HEK293 (cell line): Measurements from ENCODE around the gene TCF7L1.

Source experiments
- BCL11B ChIP-seq: fragments of 450-650 bp; formaldehyde crosslinking; IDR thresholded peaks from 2 replicates; pipeline ENCODE4 v1.5.1; 2016; ENCODE audit warnings: low read depth, missing biosample characterization, missing genetic modification characterization
- BCL6B ChIP-seq: fragments of 450-650 bp; formaldehyde crosslinking; IDR thresholded peaks from 2 replicates; pipeline ENCODE4 v1.5.1; 2017; ENCODE audit warnings: missing biosample characterization, missing genetic modification characterization
- GLI2 ChIP-seq: fragments of 450-650 bp; formaldehyde crosslinking; IDR thresholded peaks from 2 replicates; pipeline ENCODE4; 2017; ENCODE audit warnings: missing biosample characterization, missing genetic modification characterization, low read depth, borderline replicate concordance
- HIC1 ChIP-seq: fragments of 450-650 bp; formaldehyde crosslinking; IDR thresholded peaks from 2 replicates; pipeline ENCODE4 v1.5.1; 2016; ENCODE audit warnings: missing biosample characterization, missing genetic modification characterization
- MEIS1 ChIP-seq: sonication (generic); formaldehyde crosslinking; IDR thresholded peaks from 2 replicates; pipeline ENCODE4 v1.8.1; 2022; ENCODE audit warnings: missing genetic modification reagents, mild to moderate bottlenecking, borderline replicate concordance
- SP3 ChIP-seq: fragments of 450-650 bp; formaldehyde crosslinking; IDR thresholded peaks from 2 replicates; pipeline ENCODE4 v1.5.1; 2016; ENCODE audit warnings: missing biosample characterization, missing genetic modification characterization
- TRIM28 ChIP-seq: IDR thresholded peaks from 2 replicates; pipeline ENCODE4 v1.6.1; 2011; ENCODE audit warnings: low read length, control low read depth, borderline replicate concordance
- TSHZ1 ChIP-seq: fragments of 450-650 bp; formaldehyde crosslinking; IDR thresholded peaks from 2 replicates; pipeline ENCODE4 v1.5.1; 2016; ENCODE audit warnings: missing biosample characterization, missing genetic modification characterization, borderline replicate concordance
- ZEB2 ChIP-seq: fragments of 450-650 bp; formaldehyde crosslinking; IDR thresholded peaks from 2 replicates; pipeline ENCODE4 v1.5.1; 2016; ENCODE audit warnings: missing biosample characterization, missing genetic modification characterization
- ZFHX2 ChIP-seq: fragments of 450-650 bp; formaldehyde crosslinking; conservative IDR thresholded peaks from 2 replicates; pipeline ENCODE4 v1.5.1; 2016; ENCODE audit warnings: missing biosample characterization, missing genetic modification characterization
- ZNF184 ChIP-seq: fragments of 450-650 bp; IDR thresholded peaks from 2 replicates; pipeline ENCODE4 v1.5.1; 2018; ENCODE audit warnings: missing biosample characterization, mild to moderate bottlenecking, missing genetic modification characterization
- ZNF274 ChIP-seq, 2 experiments: fragments of 200-500 bp in 1 of 2; fragments of 450-650 bp in 1 of 2; sonication (Bioruptor generic) in 1 of 2; formaldehyde crosslinking in 1 of 2; IDR thresholded peaks; 2 replicates each; pipeline versions ENCODE4 v1.5.1 to v1.6.1; 2014 to 2016; ENCODE audit warnings: borderline replicate concordance in 1 of 2, inconsistent platforms in 1 of 2, low read length in 1 of 2, missing biosample characterization in 1 of 2, missing genetic modification characterization in 1 of 2
- ZNF302 ChIP-seq: fragments of 450-650 bp; formaldehyde crosslinking; IDR thresholded peaks from 2 replicates; pipeline ENCODE4 v1.5.1; 2016; ENCODE audit warnings: missing biosample characterization, missing genetic modification characterization, low read depth
- ZNF501 ChIP-seq: fragments of 450-650 bp; formaldehyde crosslinking; IDR thresholded peaks from 2 replicates; pipeline ENCODE4 v1.5.1; 2016; ENCODE audit warnings: missing biosample characterization, missing genetic modification characterization
- ZNF510 ChIP-seq: fragments of 450-650 bp; formaldehyde crosslinking; IDR thresholded peaks from 2 replicates; pipeline ENCODE4 v1.5.1; 2018; ENCODE audit warnings: mild to moderate bottlenecking, missing genetic modification characterization, missing biosample characterization; ENCODE audit not compliant: insufficient replicate concordance
- ZNF560 ChIP-seq: fragments of 450-650 bp; formaldehyde crosslinking; IDR thresholded peaks from 2 replicates; pipeline ENCODE4 v1.5.1; 2017; ENCODE audit warnings: missing biosample characterization, missing genetic modification characterization, borderline replicate concordance
- ZNF664 ChIP-seq: fragments of 450-650 bp; formaldehyde crosslinking; IDR thresholded peaks from 2 replicates; pipeline ENCODE4 v1.5.1; 2016; ENCODE audit warnings: missing biosample characterization, missing genetic modification characterization
- ZNF692 ChIP-seq: fragments of 450-650 bp; formaldehyde crosslinking; IDR thresholded peaks from 2 replicates; pipeline ENCODE4 v1.5.1; 2016; ENCODE audit warnings: missing biosample characterization, missing genetic modification characterization
- ZNF791 ChIP-seq: fragments of 450-650 bp; formaldehyde crosslinking; IDR thresholded peaks from 2 replicates; pipeline ENCODE4 v1.5.1; 2016; ENCODE audit warnings: missing biosample characterization, missing genetic modification characterization
- ZSCAN4 ChIP-seq: fragments of 450-650 bp; formaldehyde crosslinking; IDR thresholded peaks from 2 replicates; pipeline ENCODE4 v1.5.1; 2017; ENCODE audit warnings: missing biosample characterization, missing genetic modification characterization
- TF ChIP-seq, protein P1 (sequence below): fragments of 450-650 bp; formaldehyde crosslinking; conservative IDR thresholded peaks from 2 replicates; pipeline ENCODE4 v1.5.1; 2016; ENCODE audit warnings: low read depth, missing biosample characterization, missing genetic modification characterization
- TF ChIP-seq, protein P2 (sequence below): fragments of 450-650 bp; IDR thresholded peaks from 2 replicates; pipeline ENCODE4 v1.5.1; 2018; ENCODE audit warnings: missing biosample characterization, missing genetic modification characterization

The TCF7L1 gene

DNA sequence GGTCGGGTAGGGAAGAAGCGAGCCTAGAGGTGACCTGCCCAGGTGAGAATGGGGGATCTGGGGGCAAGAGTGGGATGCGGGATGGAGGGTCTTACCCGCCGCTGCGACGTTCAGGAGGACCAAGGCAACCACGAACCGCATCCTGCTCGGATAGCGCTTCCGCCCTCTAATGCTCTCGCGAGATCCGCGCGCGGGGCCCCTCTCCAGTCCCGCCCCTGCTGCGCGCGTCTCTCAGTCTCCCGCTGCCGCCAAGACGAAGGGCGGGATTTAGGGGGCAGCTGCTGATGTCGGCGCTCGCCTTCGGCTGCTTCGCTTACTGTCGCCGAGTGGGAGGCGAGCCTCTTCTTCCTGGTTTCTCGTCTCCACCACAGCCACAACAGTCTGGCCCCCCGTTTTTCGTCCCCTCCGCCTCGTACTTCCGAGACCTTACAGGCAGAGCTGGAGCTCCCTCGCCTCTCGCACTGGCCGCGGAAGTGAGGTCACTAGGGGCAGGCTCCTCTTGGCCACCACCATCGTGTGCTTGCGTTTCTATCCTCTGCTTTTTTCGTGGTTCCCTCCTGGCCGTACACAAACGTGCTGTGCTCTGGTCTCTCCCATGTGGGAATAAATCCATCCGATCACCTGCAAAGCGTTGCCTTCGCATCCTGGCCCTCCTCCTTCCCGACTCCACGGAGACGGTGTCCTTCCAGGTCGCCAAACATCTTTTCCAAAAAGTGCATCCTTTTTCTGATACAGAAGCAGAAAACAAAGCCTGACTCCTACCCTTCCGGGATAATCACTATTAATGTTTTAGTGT, 194.8 kb downstream of the TCF7L1 start, which contains the start of gene TGOLN2 (continued):
- TF ChIP-seq ZNF184 (tag by site-specific recombination) (no peak), BCL11B (tag by site-specific recombination) (peak; percentile 36; the same call in 1 of the 2 replicates), ZSCAN4 (tag by site-specific recombination) (0 out of 2 replicates have a peak, but pooled peaks have one; percentile 8), ZNF274 (IDR thresholded peaks at IDR 0.05; ENCODE audit: low read length) (no peak), ZNF274 (tag by site-specific recombination; IDR thresholded peaks at IDR 0.05; ENCODE audit: borderline replicate concordance) (no peak), HIC1 (no peak), ZNF560 (no peak), TSHZ1 (tag by site-specific recombination) (no peak), ZNF664 (tag by site-specific recombination) (no peak), TRIM28 (peak; percentile 79; the same call in 1 of the 2 replicates), MEIS1 (no peak), ZNF791 (tag by site-specific recombination) (no peak), BCL6B (no peak), ZNF302 (tag by site-specific recombination) (no peak), ZNF501 (peak; percentile 95), SP3 (peak; percentile 84), ZNF510 (tag by site-specific recombination) (no peak), ZFHX2 (tag by site-specific recombination) (peak; percentile 55), GLI2 (tag by site-specific recombination) (no peak), ZEB2 (tag by site-specific recombination) (peak; percentile 55), ZNF692 (tag by site-specific recombination) (peak; percentile 77; the same call in 1 of the 2 replicates)
- TF ChIP-seq, protein P1, sequence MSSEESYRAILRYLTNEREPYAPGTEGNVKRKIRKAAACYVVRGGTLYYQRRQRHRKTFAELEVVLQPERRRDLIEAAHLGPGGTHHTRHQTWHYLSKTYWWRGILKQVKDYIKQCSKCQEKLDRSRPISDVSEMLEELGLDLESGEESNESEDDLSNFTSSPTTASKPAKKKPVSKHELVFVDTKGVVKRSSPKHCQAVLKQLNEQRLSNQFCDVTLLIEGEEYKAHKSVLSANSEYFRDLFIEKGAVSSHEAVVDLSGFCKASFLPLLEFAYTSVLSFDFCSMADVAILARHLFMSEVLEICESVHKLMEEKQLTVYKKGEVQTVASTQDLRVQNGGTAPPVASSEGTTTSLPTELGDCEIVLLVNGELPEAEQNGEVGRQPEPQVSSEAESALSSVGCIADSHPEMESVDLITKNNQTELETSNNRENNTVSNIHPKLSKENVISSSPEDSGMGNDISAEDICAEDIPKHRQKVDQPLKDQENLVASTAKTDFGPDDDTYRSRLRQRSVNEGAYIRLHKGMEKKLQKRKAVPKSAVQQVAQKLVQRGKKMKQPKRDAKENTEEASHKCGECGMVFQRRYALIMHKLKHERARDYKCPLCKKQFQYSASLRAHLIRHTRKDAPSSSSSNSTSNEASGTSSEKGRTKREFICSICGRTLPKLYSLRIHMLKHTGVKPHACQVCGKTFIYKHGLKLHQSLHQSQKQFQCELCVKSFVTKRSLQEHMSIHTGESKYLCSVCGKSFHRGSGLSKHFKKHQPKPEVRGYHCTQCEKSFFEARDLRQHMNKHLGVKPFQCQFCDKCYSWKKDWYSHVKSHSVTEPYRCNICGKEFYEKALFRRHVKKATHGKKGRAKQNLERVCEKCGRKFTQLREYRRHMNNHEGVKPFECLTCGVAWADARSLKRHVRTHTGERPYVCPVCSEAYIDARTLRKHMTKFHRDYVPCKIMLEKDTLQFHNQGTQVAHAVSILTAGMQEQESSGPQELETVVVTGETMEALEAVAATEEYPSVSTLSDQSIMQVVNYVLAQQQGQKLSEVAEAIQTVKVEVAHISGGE: peak; percentile 89
- TF ChIP-seq, protein P2, sequence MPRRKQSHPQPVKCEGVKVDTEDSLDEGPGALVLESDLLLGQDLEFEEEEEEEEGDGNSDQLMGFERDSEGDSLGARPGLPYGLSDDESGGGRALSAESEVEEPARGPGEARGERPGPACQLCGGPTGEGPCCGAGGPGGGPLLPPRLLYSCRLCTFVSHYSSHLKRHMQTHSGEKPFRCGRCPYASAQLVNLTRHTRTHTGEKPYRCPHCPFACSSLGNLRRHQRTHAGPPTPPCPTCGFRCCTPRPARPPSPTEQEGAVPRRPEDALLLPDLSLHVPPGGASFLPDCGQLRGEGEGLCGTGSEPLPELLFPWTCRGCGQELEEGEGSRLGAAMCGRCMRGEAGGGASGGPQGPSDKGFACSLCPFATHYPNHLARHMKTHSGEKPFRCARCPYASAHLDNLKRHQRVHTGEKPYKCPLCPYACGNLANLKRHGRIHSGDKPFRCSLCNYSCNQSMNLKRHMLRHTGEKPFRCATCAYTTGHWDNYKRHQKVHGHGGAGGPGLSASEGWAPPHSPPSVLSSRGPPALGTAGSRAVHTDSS (tag by site-specific recombination): no peak
